GM19463 (cell line): Measurements from ENCODE around the gene CXXC5.
A peak's percentile ranks its signal among the peaks of the same experiment; 100 is the strongest.

Experiments
- ATAC-seq: cut with Tn5 transposase; IDR thresholded peaks from one replicate; pipeline ENCODE4 v1.9.1; 2021; ENCODE audit warnings: mild to moderate bottlenecking, moderate library complexity; ENCODE audit not compliant: unreplicated experiment

The CXXC5 gene

DNA sequence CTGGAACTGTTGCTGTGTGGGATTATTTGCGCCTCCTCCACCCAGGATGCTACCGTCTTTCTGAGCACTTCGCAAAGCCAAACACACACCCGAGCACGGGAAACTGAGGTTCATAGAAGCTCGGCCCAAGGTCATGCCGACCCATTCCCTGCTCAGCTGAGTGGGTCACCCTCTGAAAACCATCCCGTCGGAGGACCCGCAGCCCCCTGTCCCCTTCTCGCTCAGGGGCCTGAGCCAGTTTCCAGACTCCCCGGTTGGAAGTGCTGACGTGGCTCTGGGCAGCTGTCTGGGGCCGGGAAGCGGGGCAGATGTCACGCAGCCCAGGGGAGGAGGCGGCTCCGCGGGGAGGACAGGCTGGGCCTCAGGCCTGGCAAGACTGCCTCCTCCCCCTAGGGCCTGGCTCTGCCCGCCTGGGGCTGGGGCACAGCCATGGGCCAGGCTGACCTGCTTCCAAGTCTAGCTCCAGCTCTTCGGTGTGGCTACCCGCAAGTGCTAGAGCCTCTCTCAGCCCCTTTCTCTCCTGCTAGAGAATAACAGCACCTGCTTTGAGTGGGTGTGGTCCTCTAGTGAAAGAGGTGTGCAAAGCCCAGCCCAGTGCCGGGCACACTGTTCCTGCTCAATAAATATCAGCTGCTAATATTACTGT is 9.9 kb upstream of the CXXC5 start:
- ATAC-seq: peak; percentile 13

DNA sequence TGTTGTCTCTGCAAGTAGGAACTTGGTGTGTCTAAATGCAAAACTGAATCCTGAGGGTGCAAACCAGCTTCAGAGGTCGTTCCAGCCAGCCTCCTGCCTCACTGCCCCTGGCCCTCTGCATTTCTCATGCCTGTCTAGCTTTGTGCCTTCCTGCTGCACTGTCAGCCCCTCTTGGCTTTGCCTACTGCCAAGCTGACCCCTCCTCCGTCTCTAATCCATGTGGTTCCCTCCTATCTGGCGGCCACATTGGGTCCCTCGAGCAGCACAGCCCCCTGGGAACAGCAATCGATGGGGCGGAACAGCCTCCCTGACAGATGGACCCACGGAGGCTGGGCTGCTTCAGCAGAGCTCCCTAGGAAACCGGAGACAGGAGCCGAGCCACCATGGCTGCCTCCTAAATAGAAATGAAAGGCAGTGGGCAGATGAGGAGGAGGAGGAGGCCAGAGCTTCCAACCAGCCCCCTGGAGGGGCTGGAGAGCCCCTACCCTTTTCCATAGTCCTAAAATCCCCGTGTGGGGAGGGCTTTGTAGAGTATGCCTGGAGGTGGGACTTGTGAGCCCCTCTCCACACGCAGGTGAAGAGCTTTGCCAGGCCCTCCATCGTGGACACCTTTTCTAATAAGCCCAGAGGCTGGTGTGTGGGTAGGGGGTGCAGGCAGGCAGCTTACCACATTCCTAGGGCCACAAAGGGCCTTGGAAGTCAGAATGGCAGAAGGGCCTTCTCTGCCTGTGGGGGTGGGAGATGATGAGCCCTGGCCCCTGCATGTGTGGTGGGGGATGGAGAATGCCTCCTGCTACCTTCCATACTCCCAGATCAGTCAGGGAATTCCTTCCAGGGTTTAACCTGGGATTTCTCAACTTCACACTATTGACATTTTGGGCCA is 9.2 kb upstream of the CXXC5 start:
- no peak for ATAC-seq

DNA sequence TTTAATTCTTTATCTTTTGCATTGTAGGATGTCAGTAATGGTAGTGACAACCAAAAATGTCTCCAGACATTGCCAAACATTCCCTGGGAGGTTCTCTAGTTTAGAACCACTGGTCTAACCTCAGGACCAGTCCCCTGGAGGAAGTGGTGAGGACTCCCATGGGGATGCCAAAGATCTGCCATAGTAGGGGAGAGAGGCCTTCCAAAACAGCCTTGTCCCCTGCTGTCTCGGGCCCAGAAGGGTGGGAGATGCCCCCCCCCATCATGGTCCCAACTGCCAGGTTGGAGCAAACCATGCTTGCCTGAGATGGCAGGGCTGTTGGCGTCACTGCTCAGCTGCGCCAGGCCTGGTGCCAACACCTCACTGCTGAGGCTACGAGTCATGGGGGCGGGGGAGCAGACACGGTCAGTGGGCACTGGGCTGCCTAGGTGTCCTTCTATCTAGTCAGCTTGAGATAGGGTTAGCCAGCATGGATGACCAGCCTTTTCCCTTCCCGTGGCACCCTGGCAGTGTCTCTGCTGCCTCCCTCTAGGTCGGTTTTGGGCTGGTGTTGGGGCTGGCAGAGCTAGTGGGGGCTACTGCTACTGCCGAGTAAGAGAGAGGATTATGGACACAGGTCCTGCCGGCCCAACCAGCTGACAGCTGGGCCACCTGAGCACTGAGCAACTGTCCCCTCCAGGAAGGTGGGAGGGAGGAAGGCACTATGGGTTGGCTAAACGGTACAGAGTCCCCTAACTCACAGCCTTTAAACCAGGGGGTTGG is 8.3 kb upstream of the CXXC5 start:
- no peak for ATAC-seq

DNA sequence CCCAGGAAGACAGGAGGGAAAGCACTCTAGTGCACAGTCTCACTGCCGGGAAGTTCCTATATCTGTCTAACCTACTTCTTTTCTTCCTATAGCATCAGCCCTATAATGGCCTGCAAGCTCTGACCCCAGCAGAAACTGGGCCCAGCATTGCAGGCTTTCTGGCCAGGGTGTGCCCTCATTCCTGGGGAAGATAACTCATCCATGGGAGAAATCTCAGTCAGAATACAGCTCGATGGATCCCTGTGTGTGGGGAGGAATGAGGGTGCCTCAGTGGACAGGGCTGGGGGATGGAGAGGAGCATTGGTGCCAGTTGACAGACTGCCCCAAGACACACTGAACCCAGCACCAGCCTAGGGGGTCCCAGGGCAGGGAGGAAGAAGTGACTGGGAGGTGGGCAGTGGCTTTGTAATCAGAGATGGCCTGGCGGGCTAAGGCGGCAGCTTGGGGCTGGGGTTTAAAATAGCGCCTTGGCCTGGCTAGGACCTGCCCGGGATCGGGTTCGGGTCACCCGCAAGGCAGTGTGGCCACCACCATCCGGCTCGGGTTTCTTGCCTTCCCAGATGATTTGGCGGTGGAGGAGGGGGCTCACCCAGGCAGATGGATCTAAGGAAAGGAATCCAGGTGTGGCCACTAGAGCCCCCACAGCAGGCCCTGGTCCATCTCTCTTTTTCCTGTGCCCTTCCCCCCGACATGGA is 7.6 kb upstream of the CXXC5 start:
- no peak for ATAC-seq

DNA sequence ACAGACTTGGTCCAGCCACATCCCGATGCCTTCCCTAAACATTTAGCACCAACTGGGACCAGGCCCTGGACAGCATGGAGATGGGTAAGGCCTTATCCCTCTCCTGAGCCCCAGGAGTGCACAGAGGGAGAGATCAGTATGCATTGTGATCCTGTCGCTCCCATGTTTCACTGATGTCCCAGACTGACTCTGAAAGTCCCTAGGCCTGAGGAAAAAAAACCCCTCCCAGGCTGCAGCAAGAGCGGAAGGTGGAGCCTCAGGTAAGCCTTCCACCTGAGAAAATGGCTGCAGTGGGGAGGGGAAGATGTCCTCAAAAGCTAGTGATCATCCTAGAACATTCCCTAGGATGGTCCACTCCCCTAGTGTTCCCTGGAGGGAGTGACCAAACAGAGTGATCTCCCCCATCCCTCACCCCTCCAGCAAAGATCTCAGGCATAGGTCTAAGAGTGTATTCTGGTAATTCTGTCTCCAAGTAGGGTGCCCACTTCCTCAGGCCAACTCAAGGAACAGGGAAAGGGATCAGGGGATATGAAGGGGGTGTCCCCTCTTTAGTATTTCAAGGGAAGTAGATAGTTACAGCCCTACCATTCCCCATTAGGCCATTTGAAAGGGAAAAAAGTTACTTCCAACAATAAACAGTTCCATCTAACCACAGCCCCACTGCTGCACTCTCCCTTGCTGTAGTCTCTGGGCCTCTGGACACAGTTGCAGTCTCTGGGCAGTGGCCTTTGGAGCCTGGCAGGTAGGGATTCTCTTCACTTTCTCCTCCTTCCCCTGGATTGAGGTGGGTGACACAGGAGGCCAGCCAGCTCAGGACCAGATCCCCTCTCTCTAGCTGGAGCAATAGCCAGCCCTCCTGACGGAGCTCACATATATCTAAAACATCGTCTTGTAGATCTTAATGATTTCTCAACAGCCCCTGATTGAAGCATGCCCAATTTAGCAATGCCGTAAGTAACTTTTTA is 6.8 kb upstream of the CXXC5 start:
- no peak for ATAC-seq

DNA sequence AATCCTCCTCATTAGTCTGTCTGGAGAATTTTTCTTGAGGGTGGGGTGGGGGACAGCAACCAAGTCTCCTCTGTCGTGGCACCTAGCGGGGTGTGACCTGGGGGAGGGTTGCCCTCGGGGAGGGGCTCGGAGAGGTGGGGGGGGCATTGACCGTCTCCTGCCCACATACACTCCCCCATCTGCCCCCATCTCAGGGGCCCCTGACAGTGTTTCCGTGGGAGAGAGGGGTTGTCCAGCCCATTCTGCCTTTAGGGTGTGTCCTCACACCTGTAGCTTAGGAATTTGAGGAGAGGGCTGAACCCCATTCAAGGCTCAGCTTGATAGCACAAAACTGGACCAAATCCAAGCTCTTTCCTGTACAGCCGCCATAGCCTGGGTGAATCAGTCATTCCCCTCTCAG is 5.9 kb upstream of the CXXC5 start:
- ATAC-seq: no peak

DNA sequence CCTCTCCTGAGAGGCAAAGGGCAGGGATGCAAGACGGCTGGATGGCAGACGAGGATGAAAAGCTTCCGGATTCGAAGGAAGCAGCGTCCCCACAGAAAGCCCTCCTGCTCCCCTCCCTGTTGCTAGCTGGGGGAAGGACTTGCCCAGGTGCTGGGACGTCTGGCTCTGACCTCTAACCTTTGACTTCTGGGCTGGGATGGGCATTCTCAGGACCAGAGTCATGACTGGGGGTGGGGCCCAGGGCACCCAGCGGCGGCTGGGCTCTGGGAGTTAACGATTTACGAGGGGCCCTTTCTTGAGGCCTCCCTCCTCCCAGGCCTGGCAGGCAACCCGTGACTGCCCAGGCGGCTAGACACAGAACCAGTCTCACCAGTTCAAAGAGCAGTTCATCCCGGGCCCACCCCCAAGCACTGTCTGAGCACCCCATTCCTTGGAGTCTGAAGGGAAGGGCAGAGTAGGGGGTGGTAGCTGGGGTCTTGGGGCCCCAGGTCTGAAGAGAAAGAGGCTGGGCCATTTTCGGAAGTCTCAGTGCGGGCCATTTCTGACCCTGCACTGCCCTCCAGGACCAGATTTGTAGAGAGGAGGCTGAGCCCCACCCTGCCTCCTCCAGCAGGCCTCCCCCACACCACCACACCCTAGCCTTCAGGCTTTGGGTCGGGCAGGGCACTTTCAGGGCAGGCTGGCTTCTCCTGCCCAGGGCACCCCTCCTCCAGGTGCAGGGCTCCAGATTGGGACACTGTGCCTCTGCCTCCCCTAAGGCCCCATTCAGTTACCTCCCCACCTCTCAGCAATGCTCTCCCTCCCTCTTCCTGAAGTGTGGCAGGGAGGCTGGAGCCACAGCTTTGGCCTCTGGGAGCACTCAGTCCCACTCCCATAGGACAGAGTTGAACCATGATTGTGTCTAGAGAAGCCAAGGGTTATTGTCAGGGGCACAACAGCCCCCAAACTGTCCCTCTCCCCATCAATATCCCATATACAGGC is 5.0 kb upstream of the CXXC5 start:
- ATAC-seq: no peak

DNA sequence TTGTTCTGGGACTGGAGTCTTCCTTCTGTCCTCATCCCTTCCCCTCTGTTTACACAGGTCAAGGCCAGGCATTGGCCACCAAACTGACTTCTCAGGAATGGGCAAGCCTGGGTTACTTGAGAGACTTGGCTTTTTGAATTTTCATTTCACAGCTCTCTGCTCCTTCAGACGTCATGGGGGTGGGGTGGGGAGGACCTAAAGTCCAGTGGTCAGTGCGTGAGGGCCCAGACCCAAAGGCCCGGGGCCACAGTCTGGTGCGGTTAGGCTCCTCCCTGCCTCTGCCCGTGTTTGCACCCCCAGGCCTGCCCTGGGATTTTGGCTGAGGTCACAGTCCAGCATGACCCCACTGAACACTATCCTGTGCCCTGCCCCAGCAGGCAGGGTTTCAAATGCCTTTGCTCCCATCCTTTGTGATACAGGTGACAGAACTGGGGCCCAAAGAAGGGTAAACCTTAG is 4.1 kb upstream of the CXXC5 start:
- ATAC-seq: no peak

DNA sequence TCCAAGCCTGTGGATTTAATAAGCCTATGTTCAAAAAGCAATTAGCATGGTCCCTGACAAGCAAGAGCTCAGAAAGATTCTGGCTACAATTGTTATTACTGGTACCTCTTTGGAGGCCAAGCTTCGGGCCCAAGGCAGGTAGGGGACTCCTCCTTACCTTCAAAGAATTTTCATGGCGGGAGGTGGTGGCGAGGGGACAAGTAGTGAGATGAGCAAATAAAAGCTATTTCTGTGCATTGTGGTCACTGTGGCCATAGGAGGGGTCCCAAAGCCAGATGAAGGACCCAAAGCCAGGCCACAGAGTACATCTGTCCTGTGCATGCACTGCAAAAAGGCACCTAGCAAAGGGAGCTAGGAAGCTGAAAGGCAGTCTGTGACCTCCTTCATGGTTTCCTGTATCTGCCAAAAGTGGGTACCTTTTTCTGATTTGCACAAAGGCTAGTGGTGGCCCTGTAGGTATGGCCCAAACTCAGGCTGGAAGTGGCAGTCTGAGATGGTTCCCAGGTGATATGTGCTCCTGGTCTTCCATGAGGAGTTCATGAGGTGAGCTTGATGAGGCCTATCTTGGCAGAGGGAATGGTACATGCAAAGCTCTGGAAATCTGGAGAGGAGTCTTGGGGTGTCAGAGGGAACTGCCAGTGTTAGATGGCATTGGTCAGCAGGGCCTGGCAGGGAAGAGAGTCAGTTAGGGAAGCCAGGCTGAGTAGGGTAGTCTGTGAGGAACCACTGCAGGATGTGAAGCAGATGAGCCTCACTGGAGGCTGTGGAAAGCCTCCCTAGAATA is 3.3 kb upstream of the CXXC5 start:
- ATAC-seq: no peak

DNA sequence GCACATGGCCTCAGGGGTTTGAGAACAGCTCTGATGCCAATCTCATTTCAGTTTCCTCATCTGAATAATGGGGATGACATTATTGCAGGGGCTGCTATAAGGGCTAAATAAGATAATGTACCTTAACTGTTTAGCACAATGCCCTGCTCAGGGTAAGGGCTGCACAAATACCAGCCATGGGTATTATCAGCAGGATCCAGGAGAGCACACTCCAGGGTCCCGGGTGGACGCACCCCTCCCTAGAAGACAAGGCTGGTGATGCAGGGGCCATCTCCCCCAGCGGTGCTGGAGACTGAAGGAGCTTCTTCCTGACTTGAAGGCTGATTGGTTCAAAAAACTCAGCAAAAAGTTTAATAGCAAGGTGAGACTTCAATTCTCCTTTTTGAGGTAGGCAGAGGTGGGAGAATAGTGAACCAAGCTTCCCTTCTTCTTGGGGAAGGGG is 2.7 kb upstream of the CXXC5 start:
- ATAC-seq: no peak

DNA sequence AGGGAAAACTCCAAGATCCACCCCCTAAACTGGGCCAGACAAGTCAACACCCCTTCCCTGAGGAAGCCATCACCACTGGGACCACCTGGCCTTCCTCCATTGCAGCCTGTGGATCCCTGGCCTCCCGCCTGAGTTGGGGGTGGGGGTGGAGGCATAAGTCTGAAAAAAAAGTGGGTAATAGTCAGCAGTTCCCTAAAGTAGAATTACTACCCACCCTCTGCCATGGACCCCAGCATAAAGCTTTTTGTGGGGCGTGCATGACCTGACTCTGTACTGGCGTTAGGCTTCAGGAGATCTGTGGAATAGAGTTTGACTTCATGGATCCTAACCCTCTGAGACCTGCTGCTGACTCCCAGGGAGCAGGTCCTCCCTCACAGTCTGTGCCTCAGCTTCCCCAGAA is 2.0 kb upstream of the CXXC5 start:
- no peak for ATAC-seq

DNA sequence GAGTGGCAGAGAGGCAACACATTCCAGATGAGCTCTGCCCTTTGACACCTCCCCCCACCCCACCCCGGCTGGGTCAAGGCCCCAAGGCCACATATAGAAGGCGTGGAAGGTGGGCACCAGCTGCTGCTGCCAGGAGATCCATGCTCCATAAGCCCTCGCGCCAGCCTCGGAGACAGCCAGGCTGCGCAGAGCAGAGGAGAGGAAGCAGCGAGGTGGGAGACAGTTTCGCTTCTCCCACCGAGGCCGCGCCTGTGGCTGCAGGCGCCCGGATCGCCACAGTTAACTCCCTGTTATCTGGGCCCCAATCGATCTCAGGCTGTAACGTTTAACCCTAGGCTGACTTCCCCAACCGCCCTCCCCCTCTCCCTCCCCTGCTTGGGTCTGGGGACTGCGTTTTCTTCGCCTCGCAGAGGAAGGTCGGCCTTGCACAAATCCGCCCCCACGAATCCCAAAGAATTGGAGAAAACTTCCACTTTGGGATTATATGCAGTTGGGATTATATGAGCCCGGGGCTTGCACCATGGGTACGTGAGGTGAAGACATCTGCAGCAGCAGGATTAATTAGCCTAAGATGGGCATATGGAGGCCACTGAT is 1.1 kb upstream of the CXXC5 start:
- no peak for ATAC-seq

DNA sequence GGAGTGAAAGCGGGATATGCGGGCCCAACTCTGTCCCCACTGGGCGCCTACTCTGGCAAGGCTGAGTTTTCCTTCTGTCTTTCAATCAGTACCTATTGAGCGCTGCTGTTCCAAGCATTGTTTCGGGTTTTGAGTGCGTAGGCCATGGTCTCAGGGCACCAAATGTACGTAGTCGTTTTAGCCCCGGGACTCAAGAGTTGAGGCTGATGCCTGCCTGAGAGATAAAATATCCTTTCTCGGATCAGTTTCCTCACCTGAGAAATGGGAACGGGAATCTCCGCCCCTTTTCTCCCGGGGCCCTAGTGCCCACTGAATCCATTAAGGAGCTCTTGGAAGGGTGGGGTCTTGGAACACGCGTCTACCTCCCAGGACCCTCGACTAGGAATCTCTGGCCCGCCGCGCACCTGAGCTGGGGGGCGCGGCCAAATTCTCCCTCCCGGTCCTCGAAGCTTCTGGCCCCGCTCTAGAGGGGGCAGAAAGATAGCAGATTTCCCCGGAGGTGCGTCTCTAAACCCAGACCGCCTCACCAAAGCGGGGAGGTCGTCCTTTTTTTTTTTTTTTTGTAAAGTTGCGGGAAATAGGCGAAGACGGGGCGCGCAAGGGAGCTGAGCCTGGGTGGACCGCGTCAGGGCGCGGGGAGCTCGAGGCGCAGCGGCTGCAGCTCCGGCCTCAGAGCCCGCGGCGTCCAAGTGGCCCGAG is 494 bp upstream of the CXXC5 start:
- no peak for ATAC-seq

DNA sequence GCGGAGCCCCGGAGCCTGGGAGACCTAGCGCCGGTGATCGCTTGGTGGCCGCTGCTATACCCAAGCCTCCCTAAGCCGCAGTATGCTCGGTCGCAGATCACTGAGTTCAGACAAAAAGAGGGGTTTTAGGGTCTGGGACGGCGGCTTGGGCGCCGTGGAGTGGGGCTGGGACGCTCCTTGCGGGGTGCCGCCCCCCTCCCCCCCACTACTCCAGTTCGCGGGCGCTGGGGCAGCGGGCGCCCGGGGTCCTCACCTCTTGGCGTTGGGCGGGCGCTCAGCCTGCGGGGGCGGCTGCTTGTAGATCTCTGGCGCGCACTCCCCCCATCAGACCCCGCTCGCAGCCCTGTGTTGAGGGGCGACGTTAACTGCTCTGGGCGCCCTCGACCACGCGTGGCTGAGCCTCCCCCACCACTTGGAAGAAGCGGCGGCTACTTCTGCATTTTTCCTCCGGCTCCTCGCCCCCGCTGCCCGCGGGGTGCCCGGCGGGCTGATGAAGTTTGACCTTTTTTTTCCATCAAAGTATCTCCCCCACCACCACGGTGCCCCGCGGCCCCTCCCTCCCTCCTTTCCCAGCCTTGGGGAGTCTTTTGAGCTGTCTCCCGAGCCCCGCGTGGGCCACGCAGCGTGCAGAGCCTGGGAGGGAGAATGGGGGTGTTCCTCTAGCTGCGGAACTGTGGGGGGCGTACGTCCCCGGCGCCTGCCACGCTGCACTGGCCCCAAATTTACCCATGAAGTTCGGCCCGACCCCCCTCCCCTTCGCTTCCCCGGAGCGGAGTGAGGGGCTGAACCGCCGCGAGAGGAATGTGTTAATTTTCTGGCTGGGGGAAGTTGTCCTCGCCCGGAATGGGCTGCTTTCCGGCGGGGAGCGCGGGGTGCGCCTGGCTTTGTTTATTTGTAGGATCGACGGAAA is 1.2 kb downstream of the CXXC5 start:
- ATAC-seq: no peak

DNA sequence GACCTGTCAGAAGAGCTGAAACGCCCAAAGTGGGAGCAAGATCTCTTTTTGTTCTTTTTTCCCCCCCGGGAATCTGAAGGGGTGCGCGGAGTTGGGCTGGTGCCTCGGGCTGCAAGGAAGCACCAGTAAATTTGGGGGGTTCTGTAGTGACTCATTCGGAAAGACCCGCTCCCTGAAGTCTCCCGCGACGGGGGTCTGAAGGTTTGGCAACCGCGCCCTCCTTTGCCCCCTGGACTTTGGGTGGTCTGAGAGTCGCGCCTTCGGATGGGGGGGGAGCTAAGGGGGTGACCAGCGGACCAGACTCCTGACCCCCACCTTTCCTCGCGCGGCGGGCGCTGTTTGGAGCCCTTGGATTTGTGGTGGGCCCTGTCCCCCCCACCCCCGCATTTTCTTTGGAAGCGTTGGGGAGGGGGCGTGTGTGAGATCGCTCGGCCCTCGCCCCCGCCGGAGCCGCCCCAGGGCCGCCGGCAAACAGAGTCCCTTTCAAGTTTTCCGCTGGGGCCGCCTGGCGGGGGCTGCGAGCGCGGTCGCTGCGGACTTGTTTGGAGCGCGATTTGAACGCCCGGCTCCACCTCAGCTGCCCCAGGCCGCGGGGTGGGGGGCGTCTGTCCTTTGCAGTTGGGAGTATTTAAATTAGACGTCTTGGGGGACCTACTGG is 2.0 kb downstream of the CXXC5 start:
- ATAC-seq: no peak
